Colonic mucosa (tissue), 4 donors: Measurements from ENCODE around the gene SIX1. TPM values are rescaled to one million over a fixed set of nuclear protein-coding genes. Genes with fewer than 3 reads are reported as not detected.

Experiments used
- DNase-seq: peaks from one replicate; pipeline ENCODE4 v3.0.0-alpha.2; 2020
- H3K27ac ChIP-seq: fragments of 200-600 bp; one replicate; pipeline ENCODE4 v1.8.0; 2021
- H3K27me3 ChIP-seq: fragments of 200-600 bp; one replicate; pipeline ENCODE4 v1.8.0; 2021
- H3K36me3 ChIP-seq: fragments of 200-600 bp; one replicate; pipeline ENCODE4 v1.8.0; 2021
- H3K4me1 ChIP-seq: fragments of 200-600 bp; one replicate; pipeline ENCODE4 v1.8.0; 2021; ENCODE audit warnings: mild to moderate bottlenecking
- H3K4me3 ChIP-seq: fragments of 200-600 bp; one replicate; pipeline ENCODE4 v1.8.0; 2021
- H3K9ac ChIP-seq, 2 donors: one replicate each; pipeline ENCODE4 v1.7.0; 2013; ENCODE audit warnings: control low read depth in 2 of 2, low read depth in 2 of 2, low read length in 2 of 2
- H3K9me3 ChIP-seq: fragments of 200-600 bp; one replicate; pipeline ENCODE4 v1.8.0; 2021
- intact Hi-C: fragments of 100-400 bp; cut with DNase I; formaldehyde crosslinking; loops from one replicate; pipeline ENCODE4 v1.14.1; 2022
- total RNA-seq, 2 donors: library from RNA; stranded (reverse); fragmentation: NEBNext Ultra II Directional in 1 of 2; extraction: Animal tissue kit (Norgen Biotek cat#: 25700) in 1 of 2; gene quantifications; one replicate each; pipeline ENCODE4 v1.2.1, GENCODE V29; 2021
- TF ChIP-seq, protein P1 (sequence below): fragments of 200-600 bp; IDR thresholded peaks from one replicate; pipeline ENCODE4 v1.8.0; 2022; ENCODE audit warnings: antibody characterized with exemption, mild to moderate bottlenecking
- donor health status: healthy.
- donor health status: DM: no; HTN: no; CAD: no.
- donor health status: DM: no; HTN: no; CAD: no.

The SIX1 gene
- total RNA-seq, 2 donors from 2014 or later = not detected

- no peak for DNase-seq
- peaks cover 15% of the 10 kb centered on the region for H3K4me1 ChIP-seq
- no peaks in the 10 kb centered on the region for H3K9me3 ChIP-seq
- TF ChIP-seq, protein P1, sequence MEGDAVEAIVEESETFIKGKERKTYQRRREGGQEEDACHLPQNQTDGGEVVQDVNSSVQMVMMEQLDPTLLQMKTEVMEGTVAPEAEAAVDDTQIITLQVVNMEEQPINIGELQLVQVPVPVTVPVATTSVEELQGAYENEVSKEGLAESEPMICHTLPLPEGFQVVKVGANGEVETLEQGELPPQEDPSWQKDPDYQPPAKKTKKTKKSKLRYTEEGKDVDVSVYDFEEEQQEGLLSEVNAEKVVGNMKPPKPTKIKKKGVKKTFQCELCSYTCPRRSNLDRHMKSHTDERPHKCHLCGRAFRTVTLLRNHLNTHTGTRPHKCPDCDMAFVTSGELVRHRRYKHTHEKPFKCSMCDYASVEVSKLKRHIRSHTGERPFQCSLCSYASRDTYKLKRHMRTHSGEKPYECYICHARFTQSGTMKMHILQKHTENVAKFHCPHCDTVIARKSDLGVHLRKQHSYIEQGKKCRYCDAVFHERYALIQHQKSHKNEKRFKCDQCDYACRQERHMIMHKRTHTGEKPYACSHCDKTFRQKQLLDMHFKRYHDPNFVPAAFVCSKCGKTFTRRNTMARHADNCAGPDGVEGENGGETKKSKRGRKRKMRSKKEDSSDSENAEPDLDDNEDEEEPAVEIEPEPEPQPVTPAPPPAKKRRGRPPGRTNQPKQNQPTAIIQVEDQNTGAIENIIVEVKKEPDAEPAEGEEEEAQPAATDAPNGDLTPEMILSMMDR = no peak
- peak overlapping the region; percentile 25 for H3K4me3 ChIP-seq
- intact Hi-C loops = no loop called here
- no peak overlapping the region for H3K27ac ChIP-seq
- H3K27me3 ChIP-seq = peaks cover 97% of the 10 kb centered on the region
- no peaks in the 10 kb centered on the region for H3K36me3 ChIP-seq
- no peak overlapping the region for H3K9ac ChIP-seq
Observed at GRCh38 chr14:60648249-60648933, 886 bp downstream of the SIX1 start.

DNA sequence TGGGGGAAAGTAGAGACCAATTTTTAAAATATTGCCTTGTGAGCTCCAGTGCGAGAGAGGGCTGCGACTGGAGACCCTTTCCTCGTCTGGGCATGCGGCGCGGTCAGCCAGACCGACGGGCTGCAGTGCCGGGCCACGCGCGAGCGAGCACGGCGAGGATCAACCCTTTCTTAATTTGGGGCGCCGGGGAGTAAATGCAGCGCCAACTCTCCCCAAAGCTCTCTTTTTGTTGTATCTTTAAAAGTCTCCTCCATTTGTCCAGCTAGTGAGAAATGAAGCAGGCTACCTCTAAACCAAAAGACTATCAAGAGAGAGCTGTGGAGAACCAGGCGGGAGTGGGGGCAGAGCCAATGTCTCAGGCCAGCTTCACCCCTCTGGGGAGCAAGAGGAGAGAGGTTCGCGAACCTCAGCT lies 1.4 kb downstream of the SIX1 start:
- DNase-seq = no peak
- Histone ChIP-seq H3K27me3 (peaks cover 97% of the 10 kb centered on the region), H3K36me3 (no peaks in the 10 kb centered on the region), H3K4me3 (peak overlapping the region; percentile 2), H3K4me1 (peaks cover 15% of the 10 kb centered on the region), H3K27ac (no peak overlapping the region), H3K9ac (no peak overlapping the region), H3K9me3 (no peaks in the 10 kb centered on the region)
- intact Hi-C loops = no loop called here
- TF ChIP-seq, protein P1 = no peak

- intact Hi-C loops = no loop called here
- H3K27ac ChIP-seq = no peak overlapping the region
- DNase-seq = no peak
- H3K9me3 ChIP-seq = no peaks in the 10 kb centered on the region
- no peak overlapping the region for H3K9ac ChIP-seq
- peaks cover 97% of the 10 kb centered on the region for H3K27me3 ChIP-seq
- no peaks in the 10 kb centered on the region for H3K36me3 ChIP-seq
- TF ChIP-seq, protein P1 = no peak
- H3K4me3 ChIP-seq = peak overlapping the region; percentile 2
- H3K4me1 ChIP-seq = peaks cover 15% of the 10 kb centered on the region
Observed at GRCh38 chr14:60647081-60647836, 2.0 kb downstream of the SIX1 start.

GRCh38 chr14:60646226-60646818 lies 3.0 kb downstream of the SIX1 start:
- H3K4me3 ChIP-seq = no peak overlapping the region
- H3K9ac ChIP-seq = no peak overlapping the region
- H3K27me3 ChIP-seq = peaks cover 97% of the 10 kb centered on the region
- H3K36me3 ChIP-seq = no peaks in the 10 kb centered on the region
- TF ChIP-seq, protein P1 = no peak
- intact Hi-C loops = no loop called here
- DNase-seq = no peak
- H3K27ac ChIP-seq = no peak overlapping the region
- H3K4me1 ChIP-seq = peaks cover 15% of the 10 kb centered on the region
- no peaks in the 10 kb centered on the region for H3K9me3 ChIP-seq

- Histone ChIP-seq H3K36me3 (no peaks in the 10 kb centered on the region), H3K4me3 (no peak overlapping the region), H3K4me1 (peaks cover 15% of the 10 kb centered on the region), H3K9me3 (no peaks in the 10 kb centered on the region), H3K27me3 (peaks cover 99% of the 10 kb centered on the region), H3K9ac (no peak overlapping the region), H3K27ac (no peak overlapping the region)
- intact Hi-C loops = no loop called here
- TF ChIP-seq, protein P1 = no peak
- DNase-seq = no peak
Observed at GRCh38 chr14:60645126-60645741, 4.0 kb downstream of the SIX1 start.
